Spleen (tissue), 7 donors: ENCODE measurements around the gene CMIP.

Source experiments
- CTCF ChIP-seq, 11 experiments: fragments of 200-600 bp in 7 of 11; fragments of 450-650 bp in 4 of 11; sonication (generic) in 4 of 11; IDR thresholded peaks in 8 of 11; conservative IDR thresholded peaks in 3 of 11; 1 replicate in 7 of 11; 2 replicates in 4 of 11; pipeline versions ENCODE4 v1.4.0 to v1.8.0; 2016 to 2021; ENCODE audit warnings: antibody characterized with exemption in 11 of 11, inconsistent platforms in 4 of 11, mild to moderate bottlenecking in 1 of 11
- POLR2AphosphoS5 ChIP-seq, 3 donors: sonication (generic); formaldehyde crosslinking; IDR thresholded peaks; one replicate each; pipeline ENCODE4 v1.5.1; 2017; ENCODE audit warnings: antibody characterized with exemption in 3 of 3
- donor health status: DM: no; HTN: no; CAD: no; lungs with moderate emphysema.
- donor health status: DM: no; HTN: no; CAD: no.
- donor health status: DM: no; HTN: no; CAD: no.

- TF ChIP-seq CTCF (IDR thresholded peaks at IDR 0.05 in 8 of 11, conservative IDR thresholded peaks at IDR 0.05 in 3 of 11) (no peak), POLR2AphosphoS5 (IDR thresholded peaks at IDR 0.05) (no peak)
Measured at GRCh38 chr16:81448154-81449131, 3.8 kb downstream of the CMIP start.
